ENCODE measurements around the gene RNF130. TPM values are rescaled to one million over a fixed set of nuclear protein-coding genes. Genes with fewer than 3 reads are reported as not detected.

RNF130 gene
- total RNA-seq, 4 donors from 2014 or later = 84.7 to 105 (median 98.5) TPM

DNA sequence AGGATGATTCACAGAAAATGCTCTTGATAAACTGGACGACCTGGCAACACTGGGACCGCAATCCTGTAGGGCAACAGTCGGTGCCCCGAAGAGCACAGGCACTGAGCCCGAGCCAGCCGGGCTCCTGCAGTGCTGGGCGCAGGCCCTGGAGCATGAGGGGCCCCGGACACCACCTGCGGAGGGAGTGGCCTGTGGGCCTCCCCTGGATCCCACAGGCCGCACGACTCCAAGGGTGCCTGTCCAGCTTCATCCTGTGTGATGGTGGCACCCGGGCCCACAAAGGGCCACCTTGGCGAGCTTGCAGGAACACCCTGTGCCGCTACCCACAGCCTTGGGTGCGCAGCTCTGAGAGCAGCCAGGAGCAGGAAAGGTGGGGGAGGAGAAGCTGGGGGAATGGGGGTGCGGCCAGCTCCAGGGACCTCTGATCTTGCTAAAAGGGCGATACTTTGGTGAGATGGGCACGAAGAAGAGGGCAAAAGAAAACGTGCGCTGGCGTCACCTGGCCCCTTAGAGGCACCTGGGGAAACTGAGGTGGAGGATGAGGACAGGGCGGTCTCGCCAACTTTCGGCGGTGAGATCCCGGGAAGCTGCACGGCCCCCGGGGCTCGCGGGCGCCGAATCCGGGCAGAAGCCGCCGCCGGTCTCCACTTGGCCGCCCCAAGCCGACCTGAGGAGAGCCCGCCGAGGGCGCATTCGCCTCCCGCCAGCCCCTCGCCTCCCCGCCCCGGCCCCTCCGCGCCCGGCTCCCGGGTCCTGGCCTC, 164.6 kb downstream of the RNF130 start:
- peaks cover 0 to 26% (median 9%) of the 10 kb centered on the region in 3 donors for H3K4me1 ChIP-seq
- H3K4me3 ChIP-seq = peak overlapping the region; percentile 50 to 72
- 5 to 19% methylated on average over 3 to 4 of the region's 50 CpGs for WGBS, 2 donors (ENCODE audit: low coverage in 1 of 2)
- no peaks in the 10 kb centered on the region for H3K27me3 ChIP-seq
- H3K9me3 ChIP-seq = no peaks in the 10 kb centered on the region
- no peak for ATAC-seq
- TF ChIP-seq POLR2A (IDR thresholded peaks at IDR 0.05) (no peak), POLR2AphosphoS5 (IDR thresholded peaks at IDR 0.05) (no peak), EP300 (IDR thresholded peaks at IDR 0.05) (no peak)
- TF ChIP-seq, protein P1, sequence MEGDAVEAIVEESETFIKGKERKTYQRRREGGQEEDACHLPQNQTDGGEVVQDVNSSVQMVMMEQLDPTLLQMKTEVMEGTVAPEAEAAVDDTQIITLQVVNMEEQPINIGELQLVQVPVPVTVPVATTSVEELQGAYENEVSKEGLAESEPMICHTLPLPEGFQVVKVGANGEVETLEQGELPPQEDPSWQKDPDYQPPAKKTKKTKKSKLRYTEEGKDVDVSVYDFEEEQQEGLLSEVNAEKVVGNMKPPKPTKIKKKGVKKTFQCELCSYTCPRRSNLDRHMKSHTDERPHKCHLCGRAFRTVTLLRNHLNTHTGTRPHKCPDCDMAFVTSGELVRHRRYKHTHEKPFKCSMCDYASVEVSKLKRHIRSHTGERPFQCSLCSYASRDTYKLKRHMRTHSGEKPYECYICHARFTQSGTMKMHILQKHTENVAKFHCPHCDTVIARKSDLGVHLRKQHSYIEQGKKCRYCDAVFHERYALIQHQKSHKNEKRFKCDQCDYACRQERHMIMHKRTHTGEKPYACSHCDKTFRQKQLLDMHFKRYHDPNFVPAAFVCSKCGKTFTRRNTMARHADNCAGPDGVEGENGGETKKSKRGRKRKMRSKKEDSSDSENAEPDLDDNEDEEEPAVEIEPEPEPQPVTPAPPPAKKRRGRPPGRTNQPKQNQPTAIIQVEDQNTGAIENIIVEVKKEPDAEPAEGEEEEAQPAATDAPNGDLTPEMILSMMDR (IDR thresholded peaks at IDR 0.05) = no peak
- H3K27ac ChIP-seq = peak overlapping the region; percentile 8 to 88 (median 86)
- peaks cover 0 to 30% of the 10 kb centered on the region in 2 donors for H3K36me3 ChIP-seq

GRCh38 chr5:179906294-179906794, 165.2 kb downstream of the RNF130 start:
- no peaks in the 10 kb centered on the region for H3K27me3 ChIP-seq
- peaks cover 0 to 32% of the 10 kb centered on the region in 2 donors for H3K36me3 ChIP-seq
- peak overlapping the region in 1 of 2 donors; percentile 72 for H3K4me3 ChIP-seq
- TF ChIP-seq POLR2AphosphoS5 (IDR thresholded peaks at IDR 0.05) (no peak), EP300 (IDR thresholded peaks at IDR 0.05) (no peak), POLR2A (IDR thresholded peaks at IDR 0.05) (no peak)
- TF ChIP-seq, protein P1 (IDR thresholded peaks at IDR 0.05) = no peak
- H3K27ac ChIP-seq = peak overlapping the region in 2 of 4 donors; percentile 85 to 86
- H3K9me3 ChIP-seq = no peaks in the 10 kb centered on the region
- ATAC-seq = no peak
- 40 to 79% methylated on average over 1 to 22 of the region's 24 CpGs for WGBS, 2 donors (ENCODE audit: low coverage in 1 of 2)
- H3K4me1 ChIP-seq = peaks cover 0 to 26% (median 9%) of the 10 kb centered on the region in 3 donors

- Histone ChIP-seq H3K27me3 (no peaks in the 10 kb centered on the region), H3K4me1 (peaks cover 0 to 26% (median 9%) of the 10 kb centered on the region in 3 donors), H3K4me3 (no peak overlapping the region), H3K36me3 (peaks cover 0 to 43% of the 10 kb centered on the region in 2 donors), H3K9me3 (no peaks in the 10 kb centered on the region), H3K27ac (no peak overlapping the region)
- 80 to 90% methylated on average over 8 of the region's 8 CpGs for WGBS, 2 donors (ENCODE audit: low coverage in 1 of 2)
- ATAC-seq = no peak
- no peak for TF ChIP-seq POLR2A (IDR thresholded peaks at IDR 0.05)
- TF ChIP-seq, protein P1 (IDR thresholded peaks at IDR 0.05) = no peak
- no peak for TF ChIP-seq EP300 (IDR thresholded peaks at IDR 0.05)
- no peak for TF ChIP-seq POLR2AphosphoS5 (IDR thresholded peaks at IDR 0.05)
These were observed 166.4 kb downstream of the RNF130 start for GRCh38 chr5:179905161-179905560.

Small RNA genes lying within 50 kb of the gene (small RNA-seq; reads per million reads assigned to genes)
- 22.7 to 101 (median 28.5) reads per million in 4 donors for gene MIR340

Other genes starting within 250 kb of the RNF130 start
- 10 to 100 TPM; 17.9 to 50.6 (median 34.3) TPM for gene MRNIP, start 212.9 kb downstream of the RNF130 start, total RNA-seq
- 100 to 1,000 TPM in 2 of 4 donors, 10 to 100 TPM in 2; 58.8 to 439 (median 212) TPM for gene TBC1D9B, start 163.9 kb downstream of the RNF130 start, total RNA-seq
- gene RASGEF1C, start 137.5 kb upstream of the RNF130 start, total RNA-seq = 1 to 10 TPM in 2 of 4 donors, under 1 TPM in 2; 0.81 to 8.4 (median 2.0) TPM
- 10 to 100 TPM; 25.7 to 43.7 (median 35.7) TPM for gene MAPK9, start 220.3 kb upstream of the RNF130 start, total RNA-seq